HL-60/S4 treated with phorbol 12-myristate 13-acetate at 8.2 ng/mL for 4 days and 3 days (cell line): ENCODE measurements around the gene NDUFA9.

ENCODE experiments used
- in situ Hi-C: fragments of 300-500 bp; cut with MboI; formaldehyde crosslinking; loops from 2 replicates; pipeline ENCODE4 v1.15.0; 2022; ENCODE audit warnings: low sequenced_read_pairs

The NDUFA9 gene

DNA sequence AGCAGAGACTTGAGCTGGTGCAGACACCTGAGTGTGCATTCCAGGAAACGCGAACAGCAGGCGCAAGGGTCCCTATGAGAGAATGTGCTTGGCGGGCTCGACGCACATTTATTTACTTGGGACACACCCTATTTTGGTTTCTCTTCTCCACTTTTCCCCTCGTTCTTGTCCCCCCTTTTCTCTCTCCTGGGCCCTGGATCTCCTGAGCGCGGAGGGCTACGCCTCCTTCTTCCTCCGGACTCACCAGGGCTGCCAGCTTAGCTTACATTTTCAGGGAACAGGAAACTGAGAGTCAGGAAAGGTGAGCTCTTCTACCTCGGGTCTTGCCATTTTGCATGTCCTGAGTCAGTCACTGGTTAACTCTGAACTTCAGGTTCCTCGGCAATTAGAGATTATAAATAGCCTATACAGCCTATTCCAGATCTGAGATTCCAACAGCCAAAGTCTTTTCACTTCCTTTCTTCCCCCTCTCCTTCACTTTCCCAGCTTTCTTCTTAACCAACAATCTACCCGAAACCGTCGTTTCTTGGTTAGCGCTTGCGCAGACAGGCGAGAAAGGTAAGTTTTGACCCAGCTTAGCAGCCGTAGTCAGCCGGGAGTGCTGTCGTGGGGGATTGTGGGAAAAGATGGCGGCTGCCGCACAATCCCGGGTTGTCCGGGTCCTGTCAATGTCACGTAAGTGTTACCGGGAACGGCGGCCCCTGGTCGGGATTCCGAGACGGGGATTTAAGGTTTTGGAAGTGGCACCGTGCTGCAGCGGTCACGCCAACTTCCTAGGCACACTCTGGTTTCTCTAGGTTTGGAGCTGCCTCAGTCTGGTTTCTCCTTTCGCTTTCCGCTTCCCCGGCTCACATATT is at the start of gene NDUFA9, which contains the start of gene AKAP3:
TSS of gene NDUFA9 (plus strand) at position 614 of the 857 bp plus-strand sequence. CDS start at position 627, 13 bp downstream.
TSS of gene AKAP3 (minus strand) at position 551 of the 857 bp plus-strand sequence. CDS start 10,855 bp downstream, outside the sequence.
- in situ Hi-C loops = no loop called here

DNA sequence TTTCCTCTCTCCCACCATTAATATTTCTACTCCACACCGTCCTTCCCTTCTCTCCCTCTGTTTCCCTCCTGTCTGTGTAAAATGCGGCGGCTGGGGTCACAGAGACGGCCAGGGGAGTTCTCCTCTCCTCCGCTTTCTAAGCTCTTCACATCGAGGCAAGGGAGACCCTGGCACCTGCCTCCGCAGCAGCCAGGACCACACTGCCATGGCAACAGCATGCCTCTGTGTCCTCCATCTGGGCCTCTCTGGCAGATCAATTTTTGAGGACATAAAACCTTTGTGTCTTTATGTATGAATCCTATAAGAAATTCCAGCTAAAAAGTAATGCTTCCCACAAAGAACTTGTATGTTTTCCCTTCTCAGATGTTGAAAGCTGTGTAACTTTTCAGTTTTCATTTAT is 45.5 kb upstream of the NDUFA9 start:
- in situ Hi-C loops = no loop called here

DNA sequence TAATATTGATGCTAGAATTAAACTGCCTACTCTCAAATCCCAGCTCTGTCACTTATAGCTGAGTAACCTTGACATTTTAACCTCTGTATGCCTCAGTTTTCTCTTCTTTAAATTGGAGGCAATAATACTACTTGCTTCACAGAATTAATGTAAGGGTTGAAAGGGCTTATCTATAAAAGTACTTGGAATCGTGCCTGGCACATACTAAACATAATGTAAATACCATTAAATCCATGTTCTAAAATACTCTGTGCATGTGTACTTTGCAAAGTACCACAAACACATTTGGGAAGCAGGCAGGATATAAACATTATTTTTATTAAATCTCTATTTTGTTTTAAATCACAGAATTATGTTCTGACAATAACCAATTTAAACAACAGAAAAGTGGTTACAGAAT is 45.0 kb upstream of the NDUFA9 start:
- in situ Hi-C loops = no loop called here

DNA sequence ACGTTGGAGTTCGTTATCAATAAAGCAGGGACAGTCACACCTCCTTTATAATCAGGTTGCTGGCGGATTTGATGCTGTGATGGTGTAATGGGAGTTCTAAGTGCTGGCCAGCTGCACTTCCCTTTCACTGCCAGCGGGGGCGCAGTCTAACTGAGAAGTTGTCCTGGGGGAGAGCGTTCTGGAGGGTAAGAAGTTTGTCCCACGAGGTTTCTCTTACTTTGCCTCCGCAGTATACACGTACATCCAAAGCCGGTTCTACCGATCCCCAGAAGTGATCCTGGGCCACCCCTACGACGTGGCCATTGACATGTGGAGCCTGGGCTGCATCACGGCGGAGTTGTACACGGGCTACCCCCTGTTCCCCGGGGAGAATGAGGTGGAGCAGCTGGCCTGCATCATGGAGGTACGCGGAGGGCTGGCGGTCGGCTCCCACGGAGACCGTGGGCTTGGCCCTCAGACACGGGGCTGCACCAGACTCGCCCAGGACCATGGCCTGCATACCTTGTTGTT is 44.2 kb upstream of the NDUFA9 start:
- in situ Hi-C loops = no loop called here

DNA sequence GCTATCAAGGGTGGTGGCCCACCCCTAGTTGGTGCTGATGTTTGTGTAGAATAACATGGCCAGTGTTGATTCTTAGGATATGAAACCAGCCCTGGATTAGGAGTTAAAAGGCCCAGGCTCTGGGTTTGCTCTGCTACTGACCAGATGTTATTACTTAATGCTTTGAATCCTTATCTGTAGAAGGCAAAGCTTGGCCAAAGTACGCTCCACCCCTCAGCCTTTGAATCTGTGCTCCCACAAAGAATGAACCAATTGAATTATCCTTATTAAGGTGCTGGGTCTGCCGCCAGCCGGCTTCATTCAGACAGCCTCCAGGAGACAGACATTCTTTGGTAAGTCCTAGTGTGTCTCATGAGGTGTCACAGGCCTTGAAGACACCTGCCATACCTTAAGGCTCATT is 41.9 kb upstream of the NDUFA9 start:
- in situ Hi-C loops = no loop called here

DNA sequence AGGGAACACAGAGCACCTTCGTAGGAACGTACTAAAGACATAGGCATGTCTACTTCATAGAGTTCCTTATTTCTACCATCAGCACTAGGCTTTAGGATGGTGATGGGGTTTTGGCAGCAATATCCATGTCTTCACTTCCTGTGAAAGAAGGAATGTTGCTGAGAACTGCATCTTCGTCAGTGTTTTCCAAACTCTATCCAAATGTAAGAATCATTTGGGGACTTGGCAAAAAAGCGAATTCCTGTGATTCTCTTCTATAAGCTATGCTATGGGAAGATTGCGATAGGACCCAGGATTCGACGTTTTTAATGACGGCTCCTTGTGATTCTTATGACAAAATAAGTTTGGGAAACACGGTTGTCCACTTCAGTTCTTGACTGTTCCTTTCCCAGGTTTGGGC is 39.8 kb upstream of the NDUFA9 start:
- in situ Hi-C loops = no loop called here

DNA sequence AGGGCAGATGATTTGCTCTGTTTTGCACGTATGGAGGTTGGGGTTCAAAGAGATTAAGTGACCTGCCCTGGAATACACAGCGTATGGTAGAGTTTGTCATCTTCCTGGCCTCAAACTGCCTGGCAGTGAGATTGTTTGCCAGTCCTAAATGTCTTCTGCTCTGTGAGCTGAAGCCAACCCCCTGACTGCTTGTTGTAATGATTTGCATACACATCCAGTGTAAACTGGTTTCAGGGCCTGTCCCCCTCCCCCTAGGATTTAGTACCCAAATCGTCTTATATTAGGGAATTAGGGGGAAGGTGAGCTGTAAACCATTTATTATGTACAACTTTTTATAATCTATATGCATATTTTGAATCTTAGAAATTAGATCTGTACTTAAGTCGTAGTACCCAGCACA is 38.4 kb upstream of the NDUFA9 start:
- in situ Hi-C loops = no loop called here

DNA sequence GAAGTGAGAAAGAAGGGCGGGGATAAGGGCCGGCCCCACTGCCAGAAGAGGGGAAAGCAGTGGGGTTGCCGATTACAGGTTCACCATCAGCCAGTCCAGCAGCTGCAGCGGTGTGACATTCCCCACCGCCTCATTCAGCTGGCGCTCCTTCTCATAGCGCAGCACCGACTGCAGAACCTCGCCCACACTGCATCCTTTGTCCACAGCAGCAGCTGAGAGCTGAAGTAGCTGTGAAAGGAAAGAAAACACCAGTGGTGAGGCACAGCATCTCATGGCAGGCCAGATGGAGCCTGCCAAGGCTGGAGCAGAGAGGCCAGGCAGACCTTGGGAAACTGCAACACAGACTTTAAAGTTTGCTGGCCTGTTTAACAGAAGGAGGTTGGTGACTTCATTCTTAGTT is 33.2 kb upstream of the NDUFA9 start:
- in situ Hi-C loops = no loop called here

DNA sequence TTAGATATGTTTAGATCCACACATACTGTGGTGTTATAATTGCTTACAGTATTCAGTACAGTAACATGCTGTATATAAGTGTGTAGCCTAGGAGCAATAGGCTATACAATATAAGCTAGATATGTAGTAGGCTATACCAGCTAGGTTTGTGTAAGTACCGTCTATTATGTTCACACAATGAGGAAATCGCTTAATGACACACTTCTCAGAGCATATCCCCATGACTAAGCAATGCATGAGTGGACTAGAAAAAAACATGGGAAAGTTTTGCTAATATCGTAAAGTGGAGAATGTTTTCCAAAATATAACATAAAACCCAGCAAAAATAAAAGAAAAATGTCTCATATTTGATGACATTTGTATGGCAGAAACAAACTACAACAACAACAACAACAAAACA is 27.4 kb upstream of the NDUFA9 start:
- in situ Hi-C loops = no loop called here

DNA sequence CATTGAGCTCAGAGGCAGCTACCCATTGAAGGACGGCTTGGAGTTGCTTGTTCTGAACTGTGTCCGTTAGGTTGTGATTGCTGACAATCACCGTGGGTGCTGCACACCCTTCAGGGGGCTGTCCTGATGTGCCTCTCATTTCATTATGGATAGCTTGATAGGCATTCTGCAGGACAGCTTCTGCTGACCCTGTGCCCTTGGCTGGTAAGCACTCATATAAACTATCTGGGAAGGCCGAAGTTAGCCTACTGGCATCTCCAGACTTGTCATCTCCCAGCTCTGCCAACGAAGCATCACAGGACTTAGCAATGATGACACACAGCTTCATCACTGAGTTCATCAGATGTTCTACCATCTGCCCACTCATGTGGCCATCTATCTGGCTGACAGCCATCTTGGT is 22.4 kb upstream of the NDUFA9 start:
- in situ Hi-C loops = no loop called here

DNA sequence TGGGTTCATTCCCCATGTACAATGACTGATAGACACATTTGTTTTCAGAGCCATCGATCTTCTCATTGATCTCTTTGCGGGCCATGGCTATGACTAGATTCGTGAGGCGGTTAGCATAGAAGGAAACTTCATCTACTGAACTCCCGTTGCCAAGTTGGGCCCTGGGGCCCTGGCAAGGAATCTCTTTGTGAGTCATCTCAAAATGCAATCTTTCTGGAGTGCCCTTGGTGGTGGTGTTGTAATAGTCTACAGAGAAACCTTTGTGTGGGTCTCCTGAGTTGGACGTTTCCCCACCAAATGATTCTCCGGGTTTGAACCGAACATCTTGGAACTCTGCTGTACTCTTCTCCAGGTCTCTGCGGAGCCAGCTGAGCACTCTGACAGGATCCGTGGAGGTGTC is 20.5 kb upstream of the NDUFA9 start:
- in situ Hi-C loops = no loop called here

DNA sequence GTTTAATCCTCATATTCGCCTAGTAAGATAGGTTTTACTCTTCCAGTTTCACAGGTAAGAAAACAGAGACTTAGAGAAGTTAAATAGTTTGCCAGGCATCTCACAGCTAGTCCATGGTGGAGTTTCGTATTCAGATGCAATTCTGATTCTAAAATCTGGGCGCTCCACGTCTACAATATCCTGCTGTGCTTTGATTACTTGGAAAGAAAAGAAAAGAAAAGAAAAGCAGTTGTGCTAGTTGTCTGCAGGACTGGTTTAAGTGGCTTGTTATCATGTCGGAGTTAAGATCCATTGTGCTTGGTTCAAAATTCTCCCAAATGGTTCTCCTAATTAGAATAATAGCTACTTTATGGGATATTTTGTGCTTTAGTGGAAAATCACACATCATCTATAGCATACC is 18.7 kb upstream of the NDUFA9 start:
- in situ Hi-C loops = no loop called here

DNA sequence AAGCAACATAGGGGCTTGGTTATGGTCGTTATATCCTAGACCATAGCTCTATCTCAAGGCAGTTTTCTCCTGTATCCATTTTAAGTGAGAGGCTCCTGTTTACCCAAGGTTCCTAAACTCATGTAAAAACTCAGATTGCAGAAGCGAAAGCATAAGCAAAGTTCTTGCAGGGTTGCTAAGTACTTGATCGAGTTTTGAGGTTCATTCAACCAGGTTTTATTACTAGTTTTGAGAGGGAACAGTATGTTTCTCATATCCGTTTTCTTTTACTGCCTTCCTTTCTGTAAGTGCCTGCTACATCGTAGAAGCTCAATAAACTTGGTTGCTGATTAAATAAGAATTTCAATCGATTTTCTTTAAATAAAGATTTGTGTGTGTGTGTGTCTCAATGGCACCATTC is 5.2 kb upstream of the NDUFA9 start:
- in situ Hi-C loops = no loop called here

DNA sequence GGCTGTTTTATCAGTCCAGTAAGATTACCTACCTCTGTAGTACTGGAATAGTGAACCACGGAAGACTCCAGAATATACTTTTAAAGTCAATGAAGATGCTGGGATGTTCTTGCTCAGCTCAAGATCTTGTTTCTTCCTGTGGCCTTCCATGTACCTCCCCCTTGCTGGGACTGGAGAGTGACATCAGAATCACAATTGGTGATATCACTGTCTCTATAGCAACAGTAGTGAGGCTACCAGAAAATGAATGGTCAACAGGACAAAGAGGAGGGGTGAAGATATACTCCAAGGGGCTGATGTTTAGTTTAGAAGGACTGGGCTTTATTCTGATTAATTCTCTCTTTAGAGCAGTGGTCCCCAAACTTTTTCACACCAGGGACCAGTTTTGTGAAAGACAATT is 3.9 kb upstream of the NDUFA9 start:
- in situ Hi-C loops = no loop called here

DNA sequence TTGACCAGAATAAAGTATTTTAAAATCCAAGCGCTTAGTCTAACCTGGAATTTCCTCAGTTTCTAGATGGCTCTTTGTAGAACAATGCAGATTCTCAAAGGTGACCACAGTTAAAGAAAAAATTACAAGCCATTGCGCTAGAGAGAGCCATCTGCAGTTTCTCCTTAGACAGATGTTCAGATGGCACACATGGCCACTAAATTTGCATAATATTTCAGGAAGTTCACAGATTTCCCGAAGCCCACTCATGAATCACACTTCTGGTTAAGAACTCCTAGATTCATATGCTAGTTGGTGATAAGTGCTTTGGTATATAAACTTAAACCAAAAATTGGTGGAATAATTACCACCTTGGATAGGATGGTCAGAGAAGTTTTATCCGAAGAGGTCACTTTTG is 812 bp upstream of the NDUFA9 start:
- in situ Hi-C loops = no loop called here

DNA sequence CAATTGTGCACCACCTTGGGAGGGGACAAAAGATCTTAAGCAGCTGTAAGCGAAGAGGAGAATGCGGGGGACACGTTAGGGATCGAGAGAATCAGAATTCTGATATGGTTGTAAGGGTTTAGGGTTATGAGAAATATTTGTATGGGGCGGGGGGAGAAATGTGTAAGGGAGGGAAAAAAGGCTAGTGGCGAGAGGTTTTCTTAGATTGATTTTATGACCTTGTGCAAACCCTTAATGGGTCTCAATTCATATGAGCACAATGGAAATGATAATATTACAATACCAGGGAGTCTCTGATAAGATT is 396 bp downstream of the NDUFA9 start:
- in situ Hi-C loops = no loop called here

DNA sequence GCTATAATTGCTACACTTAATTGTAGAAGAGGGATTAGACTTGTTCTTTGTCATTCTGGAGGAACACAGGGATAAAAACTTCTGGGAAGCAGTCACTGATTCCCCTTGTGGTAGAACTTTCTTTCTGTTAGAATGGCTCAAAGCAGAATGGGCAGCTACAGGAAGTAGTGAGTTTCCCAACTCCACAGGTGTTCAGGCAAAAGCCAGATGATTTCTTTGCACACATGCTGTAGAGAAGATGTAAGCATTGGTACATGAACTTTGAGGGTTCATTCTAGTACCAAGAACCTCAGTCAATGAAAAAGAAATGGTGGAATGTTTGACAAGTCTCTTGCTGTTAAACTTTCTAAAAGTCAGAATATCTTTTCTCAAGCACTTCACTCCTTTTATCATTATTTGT is 4.3 kb downstream of the NDUFA9 start:
- in situ Hi-C loops = no loop called here

DNA sequence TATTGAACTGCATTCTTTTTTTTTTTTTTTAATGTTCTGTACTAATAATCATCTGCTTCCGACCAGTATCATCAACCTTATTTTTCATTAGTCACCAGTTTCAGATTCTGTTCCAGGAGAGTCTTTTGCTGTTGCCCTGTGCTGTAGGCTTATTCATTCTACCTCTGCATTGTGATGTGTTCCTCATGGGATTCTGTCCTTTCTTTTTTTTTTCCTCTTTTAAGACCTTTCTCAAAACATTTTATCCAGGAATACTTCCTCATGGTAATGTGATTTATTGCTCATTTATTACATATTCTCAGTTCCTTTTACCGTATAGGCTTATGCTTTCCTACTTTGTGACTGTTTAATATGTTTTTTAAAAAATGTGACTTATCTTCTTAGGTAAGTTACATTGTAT is 4.8 kb downstream of the NDUFA9 start:
- in situ Hi-C loops = no loop called here

DNA sequence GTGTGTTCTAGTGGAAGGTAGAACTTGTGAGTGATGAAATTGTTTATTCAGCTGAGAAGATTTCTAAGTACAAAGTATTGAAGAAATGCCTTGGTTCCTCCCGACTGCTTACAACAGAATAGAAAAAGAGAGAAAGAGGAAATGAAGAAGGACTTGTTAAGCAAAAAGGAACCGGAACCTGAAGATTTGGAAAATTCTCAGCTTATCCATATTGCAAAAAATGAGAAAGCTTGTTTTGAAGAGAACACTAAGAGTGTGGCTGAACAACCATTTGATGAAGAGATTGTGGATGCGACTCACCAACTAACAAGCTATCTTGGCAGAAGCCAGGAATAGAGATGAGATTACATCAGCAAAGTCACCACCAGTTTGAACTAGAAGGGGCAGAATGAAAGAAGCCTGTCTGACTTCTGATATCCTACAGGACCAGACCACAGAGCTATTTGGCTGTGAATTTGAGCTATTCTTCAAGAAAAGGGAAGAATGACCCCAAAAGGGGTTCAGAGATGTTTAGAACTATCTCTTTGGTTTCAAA is 15.1 kb downstream of the NDUFA9 start:
- in situ Hi-C loops = no loop called here

DNA sequence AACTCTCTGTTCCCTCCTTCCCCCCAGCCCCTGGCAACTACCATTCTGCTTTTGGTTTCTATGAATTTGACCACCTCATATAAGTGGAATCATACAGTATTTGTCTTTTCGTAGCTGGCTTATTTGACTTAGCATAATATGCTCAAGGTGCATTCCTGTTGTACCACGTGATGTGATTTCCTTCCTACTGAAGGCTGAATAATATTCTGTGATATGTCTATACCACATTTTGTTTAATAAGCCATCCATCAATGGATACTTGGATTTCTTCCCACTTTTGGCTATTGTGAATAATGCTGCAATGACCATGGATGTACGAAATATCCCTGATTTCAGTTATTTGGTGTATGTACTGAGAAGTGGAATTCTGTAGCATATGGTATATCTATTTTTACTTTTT is 16.3 kb downstream of the NDUFA9 start:
- in situ Hi-C loops = no loop called here

DNA sequence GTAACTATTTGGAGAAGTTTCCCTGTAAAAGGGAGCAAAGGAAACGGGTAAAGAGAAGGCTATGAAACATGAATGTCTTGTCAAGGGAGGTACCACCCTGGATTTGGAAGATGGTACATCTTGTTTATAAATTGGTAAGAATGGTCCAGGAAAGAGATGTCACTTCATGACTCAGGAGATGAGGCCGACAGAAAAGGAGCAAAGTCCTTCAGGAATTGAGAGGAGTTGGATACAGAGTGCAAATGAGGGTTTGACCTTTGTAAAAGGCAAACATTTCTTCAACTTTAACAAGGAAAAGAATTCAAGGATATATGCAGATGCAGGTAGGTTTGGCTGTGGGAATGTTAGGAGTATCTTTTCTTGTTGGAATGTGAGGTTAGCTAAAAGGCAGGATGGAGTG is 30.8 kb downstream of the NDUFA9 start:
- in situ Hi-C loops = no loop called here

DNA sequence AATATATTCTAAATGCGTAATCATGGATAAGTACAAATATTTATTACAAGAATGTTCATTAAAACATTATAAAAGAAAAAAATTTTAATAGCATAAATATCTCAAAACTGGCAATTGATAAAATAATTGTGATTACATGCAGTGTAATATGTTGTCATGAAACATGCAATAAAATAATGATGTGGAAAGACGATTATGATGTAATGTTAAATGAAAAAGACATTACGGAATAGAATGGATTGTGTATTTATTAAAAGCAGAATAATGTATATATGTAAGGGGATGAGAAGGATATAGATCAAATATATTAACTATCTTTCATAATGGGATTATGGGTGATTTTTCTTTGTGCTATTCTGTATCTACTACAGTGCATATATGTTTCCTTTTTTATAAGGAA is 32.8 kb downstream of the NDUFA9 start:
- in situ Hi-C loops = no loop called here

DNA sequence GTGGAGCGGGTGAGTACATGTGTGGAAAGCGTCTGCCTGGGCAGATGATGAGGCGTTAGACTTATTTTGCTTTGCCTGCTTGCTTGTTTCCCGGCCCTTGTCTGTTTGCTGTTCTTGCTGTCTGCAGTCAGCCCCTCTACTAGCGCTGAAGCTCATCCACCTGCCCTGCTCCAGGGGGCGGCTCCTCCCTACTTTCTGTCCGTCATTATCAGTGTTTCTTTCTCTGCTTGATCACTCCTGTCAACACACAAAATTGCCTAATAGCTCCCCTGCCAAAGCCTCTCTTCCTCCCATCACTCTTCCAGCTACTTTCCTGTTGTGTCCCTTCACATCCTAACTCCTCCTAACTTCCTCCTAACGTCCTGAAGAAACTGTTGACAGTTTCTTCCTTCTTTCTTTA is 36.4 kb downstream of the NDUFA9 start:
- in situ Hi-C loops = no loop called here
